Measurements from ENCODE around the gene FOCAD. TPM values are rescaled to one million over a fixed set of nuclear protein-coding genes. Genes with fewer than 3 reads are reported as not detected.

Gene FOCAD
- total and polyA plus RNA-seq, 8 donors = 5.6 to 212 (median 12.2) TPM

DNA sequence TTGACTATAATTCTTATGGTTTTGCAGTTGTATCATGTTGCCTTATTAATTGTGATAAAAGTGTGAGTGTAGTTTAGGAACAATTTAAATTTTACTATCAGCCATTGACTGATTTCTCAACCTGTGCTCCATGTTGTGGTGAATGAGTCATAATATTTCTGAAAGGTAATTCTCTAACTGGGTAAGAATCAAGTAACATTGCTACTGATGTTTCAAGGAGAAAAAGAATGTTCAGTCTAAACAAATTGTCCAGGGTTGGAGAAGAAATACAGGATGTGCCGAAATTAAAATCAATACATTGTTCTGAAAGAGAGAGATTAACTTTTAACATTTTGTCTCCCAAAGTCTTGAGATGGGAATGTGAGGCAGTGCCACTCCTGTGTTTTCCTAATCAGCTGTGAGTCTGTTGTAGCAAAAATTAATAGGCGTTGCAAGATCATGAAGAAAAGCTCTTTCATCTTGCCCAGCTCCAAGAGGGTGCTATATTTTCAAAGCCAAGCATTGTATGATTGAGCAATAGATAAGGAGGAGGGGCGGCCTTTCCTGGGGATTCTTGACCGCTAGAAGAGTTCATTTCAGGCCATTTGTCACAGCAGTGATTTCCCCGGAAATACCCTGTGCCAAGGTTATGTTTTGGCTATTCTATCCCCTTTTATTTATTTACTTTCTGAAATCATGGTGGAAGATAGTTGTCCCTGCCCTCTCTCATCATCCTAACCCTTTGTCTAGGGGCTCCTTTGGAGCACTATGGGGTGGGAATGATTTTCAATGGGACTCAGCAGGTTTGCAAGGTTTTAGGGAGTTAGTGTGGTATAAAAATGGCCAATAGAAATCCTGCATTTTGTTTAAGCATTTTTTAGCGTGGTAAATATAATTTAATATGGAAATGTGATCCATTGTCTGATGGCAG is 151.6 kb downstream of the FOCAD start:
- WGBS, 5 donors = 67 to 85% (median 74%) methylated on average over 6 of the region's 6 CpGs
- Histone ChIP-seq H3K4me3 (no peak overlapping the region), H3K9me3 (no peaks in the 10 kb centered on the region), H3K27ac (no peak overlapping the region), H3K27me3 (no peaks in the 10 kb centered on the region), H3K36me3 (peaks cover 0 to 6% (median 0%) of the 10 kb centered on the region in 4 donors), H3K4me1 (peaks cover 0 to 5% (median 4%) of the 10 kb centered on the region in 4 donors)
- intact Hi-C loops (cut with DNase I; ENCODE audit: low total_unique reads) = no loop called here
- DNase-seq = peak in 1 of 2 donors; percentile 4
- TF ChIP-seq POLR2AphosphoS5 (IDR thresholded peaks at IDR 0.05) (no peak), EP300 (IDR thresholded peaks at IDR 0.05) (no peak), POLR2A (IDR thresholded peaks at IDR 0.05) (no peak)
- TF ChIP-seq, protein P1, sequence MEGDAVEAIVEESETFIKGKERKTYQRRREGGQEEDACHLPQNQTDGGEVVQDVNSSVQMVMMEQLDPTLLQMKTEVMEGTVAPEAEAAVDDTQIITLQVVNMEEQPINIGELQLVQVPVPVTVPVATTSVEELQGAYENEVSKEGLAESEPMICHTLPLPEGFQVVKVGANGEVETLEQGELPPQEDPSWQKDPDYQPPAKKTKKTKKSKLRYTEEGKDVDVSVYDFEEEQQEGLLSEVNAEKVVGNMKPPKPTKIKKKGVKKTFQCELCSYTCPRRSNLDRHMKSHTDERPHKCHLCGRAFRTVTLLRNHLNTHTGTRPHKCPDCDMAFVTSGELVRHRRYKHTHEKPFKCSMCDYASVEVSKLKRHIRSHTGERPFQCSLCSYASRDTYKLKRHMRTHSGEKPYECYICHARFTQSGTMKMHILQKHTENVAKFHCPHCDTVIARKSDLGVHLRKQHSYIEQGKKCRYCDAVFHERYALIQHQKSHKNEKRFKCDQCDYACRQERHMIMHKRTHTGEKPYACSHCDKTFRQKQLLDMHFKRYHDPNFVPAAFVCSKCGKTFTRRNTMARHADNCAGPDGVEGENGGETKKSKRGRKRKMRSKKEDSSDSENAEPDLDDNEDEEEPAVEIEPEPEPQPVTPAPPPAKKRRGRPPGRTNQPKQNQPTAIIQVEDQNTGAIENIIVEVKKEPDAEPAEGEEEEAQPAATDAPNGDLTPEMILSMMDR (IDR thresholded peaks at IDR 0.05) = no peak

DNA sequence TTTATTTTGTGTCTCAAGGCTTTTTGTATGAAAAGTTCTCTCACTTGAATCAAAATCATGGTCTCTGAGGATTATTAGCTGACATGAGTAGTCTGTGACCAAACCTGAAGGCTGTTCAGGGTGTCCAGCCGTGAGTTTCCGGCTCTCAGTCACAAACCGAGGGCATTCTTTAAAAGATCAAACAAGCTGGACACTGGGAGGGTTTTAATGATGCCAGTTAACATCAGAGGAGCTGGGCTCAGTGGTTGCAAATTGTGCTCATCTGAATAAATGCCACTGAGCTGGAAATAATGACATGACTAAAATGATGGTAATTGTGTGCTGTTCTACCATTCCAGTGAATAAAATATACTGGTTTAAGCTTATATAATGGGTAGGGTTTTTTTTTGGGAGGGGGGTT is 153.1 kb downstream of the FOCAD start:
- 90 to 97% (median 94%) methylated on average over 3 of the region's 3 CpGs for WGBS, 5 donors
- TF ChIP-seq EP300 (IDR thresholded peaks at IDR 0.05) (no peak), POLR2AphosphoS5 (IDR thresholded peaks at IDR 0.05) (no peak), POLR2A (IDR thresholded peaks at IDR 0.05) (no peak)
- TF ChIP-seq, protein P1 (IDR thresholded peaks at IDR 0.05) = no peak
- peaks cover 0 to 5% (median 0%) of the 10 kb centered on the region in 4 donors for H3K9me3 ChIP-seq

DNA sequence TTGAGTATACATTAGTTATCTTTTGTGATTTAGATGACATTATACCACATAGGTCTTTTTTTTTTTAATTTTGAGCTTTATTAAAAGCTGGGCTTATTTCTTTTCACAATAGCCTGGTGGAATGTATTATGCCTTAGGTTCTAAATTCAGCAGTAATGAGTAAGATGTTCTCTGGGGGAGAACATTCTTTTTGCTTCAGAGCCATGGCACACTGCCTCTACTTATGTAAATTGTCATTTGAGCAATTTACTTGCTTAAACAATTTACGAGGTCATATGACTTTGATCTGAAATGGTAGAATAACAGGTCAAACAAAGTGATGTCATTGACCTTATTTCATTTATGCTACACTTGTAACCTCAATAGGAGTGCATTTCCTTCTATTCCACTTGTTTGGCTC is 154.2 kb downstream of the FOCAD start:
- intact Hi-C loops (cut with DNase I; ENCODE audit: low total_unique reads) = no loop called here
- Histone ChIP-seq H3K27me3 (no peaks in the 10 kb centered on the region), H3K36me3 (peaks cover 0 to 6% (median 0%) of the 10 kb centered on the region in 4 donors), H3K9me3 (peaks cover 0 to 10% (median 0%) of the 10 kb centered on the region in 4 donors), H3K27ac (no peak overlapping the region), H3K4me1 (peaks cover 0 to 5% (median 4%) of the 10 kb centered on the region in 4 donors), H3K4me3 (no peak overlapping the region)
- TF ChIP-seq, protein P1 (IDR thresholded peaks at IDR 0.05) = no peak
- TF ChIP-seq POLR2A (IDR thresholded peaks at IDR 0.05) = no peak
- TF ChIP-seq EP300 (IDR thresholded peaks at IDR 0.05) = no peak
- TF ChIP-seq POLR2AphosphoS5 (IDR thresholded peaks at IDR 0.05) = no peak
- WGBS, 5 donors = 46 to 78% (median 60%) methylated on average over 1 of the region's 1 CpG
- DNase-seq = no peak

More for the DNA sequence above, 153.1 kb downstream of the FOCAD start:
- Histone ChIP-seq H3K27me3 (no peaks in the 10 kb centered on the region), H3K4me1 (peaks cover 0 to 5% (median 4%) of the 10 kb centered on the region in 4 donors), H3K36me3 (peaks cover 0 to 6% (median 0%) of the 10 kb centered on the region in 4 donors), H3K27ac (no peak overlapping the region), H3K4me3 (no peak overlapping the region)
- DNase-seq = no peak
- intact Hi-C loops (cut with DNase I; ENCODE audit: low total_unique reads) = no loop called here

DNA sequence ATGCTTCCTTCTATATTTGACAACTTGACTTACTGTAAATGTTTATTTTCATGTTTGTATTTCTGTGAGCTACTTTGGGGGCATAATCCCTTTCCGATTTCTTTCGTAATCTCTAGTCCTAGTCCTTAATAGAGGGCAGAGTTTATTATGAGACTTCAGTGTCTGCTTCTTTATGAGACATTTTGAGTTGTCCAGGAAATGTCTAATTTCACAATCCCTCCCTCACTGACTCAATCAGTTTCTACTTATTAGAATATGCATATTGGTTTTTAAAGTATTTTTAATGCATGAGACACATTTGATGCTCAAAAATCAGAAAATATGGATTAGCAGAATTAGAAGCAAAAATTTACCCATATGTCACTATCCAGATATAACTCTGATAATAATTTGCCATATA is 160.9 kb downstream of the FOCAD start:
- WGBS, 5 donors = 85 to 90% (median 89%) methylated on average over 2 of the region's 2 CpGs
- no peaks in the 10 kb centered on the region for H3K36me3 ChIP-seq
- no peak overlapping the region for H3K4me3 ChIP-seq
- no peak for DNase-seq
- no peaks in the 10 kb centered on the region for H3K27me3 ChIP-seq
- H3K4me1 ChIP-seq = peaks cover 0 to 10% (median 0%) of the 10 kb centered on the region in 4 donors
- intact Hi-C loops (cut with DNase I; ENCODE audit: low total_unique reads) = no loop called here
- H3K27ac ChIP-seq = no peak overlapping the region
- TF ChIP-seq EP300 (IDR thresholded peaks at IDR 0.05) = no peak
- TF ChIP-seq, protein P1 (IDR thresholded peaks at IDR 0.05) = no peak
- no peak for TF ChIP-seq POLR2A (IDR thresholded peaks at IDR 0.05)
- H3K9me3 ChIP-seq = peaks cover 0 to 10% (median 0%) of the 10 kb centered on the region in 4 donors

Data from stomach (tissue), 9 donors.